Effector memory CD4-positive, alpha-beta T cell (primary cell): Measurements from ENCODE around the gene CFAP61.
"Not testable (repeated sequence)": the region's sequence is repeated elsewhere in the genome, so short reads cannot be mapped to it uniquely, and the experiment has no call there.

Experiments
- DNase-seq, 3 donors: peaks; one replicate each; pipeline ENCODE4 v3.0.0-alpha.2; 2020
- H3K27ac ChIP-seq: 2 replicates; pipeline ENCODE4 v1.7.0; 2013; ENCODE audit warnings: mild to moderate bottlenecking, low read length, moderate library complexity; ENCODE audit not compliant: insufficient read depth, poor library complexity, severe bottlenecking
- H3K27me3 ChIP-seq: replicated peaks from 2 replicates; pipeline ENCODE4 v1.7.0; 2013; ENCODE audit warnings: mild to moderate bottlenecking, low read length; ENCODE audit not compliant: insufficient read depth, control insufficient read depth, poor library complexity, severe bottlenecking
- H3K36me3 ChIP-seq: 2 replicates; pipeline ENCODE4 v1.7.0; 2013; ENCODE audit warnings: mild to moderate bottlenecking, low read length, moderate library complexity; ENCODE audit not compliant: control insufficient read depth, insufficient read depth
- H3K4me1 ChIP-seq: 2 replicates; pipeline ENCODE4 v1.7.0; 2013; ENCODE audit warnings: low read length, mild to moderate bottlenecking; ENCODE audit not compliant: control insufficient read depth, insufficient read depth, poor library complexity, severe bottlenecking
- H3K4me3 ChIP-seq: 2 replicates; pipeline ENCODE4 v1.7.0; 2013; ENCODE audit warnings: low read length, low read depth, mild to moderate bottlenecking; ENCODE audit not compliant: insufficient read depth, poor library complexity, severe bottlenecking
- H3K9me3 ChIP-seq: 2 replicates; pipeline ENCODE4 v1.7.0; 2013; ENCODE audit warnings: mild to moderate bottlenecking, low read length, moderate library complexity; ENCODE audit not compliant: control insufficient read depth

CFAP61 gene

GRCh38 chr20:20103486-20103885 is 51.2 kb downstream of the CFAP61 start:
- no peak overlapping the region for H3K4me3 ChIP-seq
- no peak for DNase-seq
- H3K4me1 ChIP-seq, result no peaks in the 10 kb centered on the region
- no peak overlapping the region for H3K27ac ChIP-seq
- H3K36me3 ChIP-seq, result no peaks in the 10 kb centered on the region
- H3K27me3 ChIP-seq, result no peaks in the 10 kb centered on the region
- H3K9me3 ChIP-seq, result no peaks in the 10 kb centered on the region

GRCh38 chr20:20123187-20123586 is 70.9 kb downstream of the CFAP61 start:
- not testable (repeated sequence) for H3K4me1 ChIP-seq, H3K27ac ChIP-seq, H3K27me3 ChIP-seq, DNase-seq, H3K4me3 ChIP-seq, H3K36me3 ChIP-seq, H3K9me3 ChIP-seq

DNA sequence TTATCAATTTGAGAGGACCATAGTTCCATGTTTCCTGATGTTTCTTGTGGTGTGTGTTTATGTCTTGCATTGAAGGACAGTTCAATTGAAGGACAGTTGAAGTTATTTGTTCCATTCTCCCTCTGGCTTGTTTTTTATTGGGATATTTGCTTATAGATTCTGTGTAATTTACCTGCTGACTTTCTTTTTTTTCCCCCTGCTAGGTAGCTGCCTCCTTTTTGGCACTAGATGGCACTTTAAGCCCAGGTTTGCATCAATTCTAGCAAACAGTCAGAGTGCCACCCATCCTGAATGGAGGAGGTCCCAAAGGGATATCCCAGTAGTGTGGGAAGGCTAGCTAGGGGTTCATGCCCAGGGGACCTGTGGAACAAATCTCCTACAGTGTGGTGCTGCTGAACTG is 78.1 kb downstream of the CFAP61 start:
- DNase-seq, result no peak
- no peak overlapping the region for H3K27ac ChIP-seq
- H3K4me3 ChIP-seq, result no peak overlapping the region
- H3K9me3 ChIP-seq, result no peaks in the 10 kb centered on the region
- H3K36me3 ChIP-seq, result no peaks in the 10 kb centered on the region
- no peaks in the 10 kb centered on the region for H3K27me3 ChIP-seq
- no peaks in the 10 kb centered on the region for H3K4me1 ChIP-seq

DNA sequence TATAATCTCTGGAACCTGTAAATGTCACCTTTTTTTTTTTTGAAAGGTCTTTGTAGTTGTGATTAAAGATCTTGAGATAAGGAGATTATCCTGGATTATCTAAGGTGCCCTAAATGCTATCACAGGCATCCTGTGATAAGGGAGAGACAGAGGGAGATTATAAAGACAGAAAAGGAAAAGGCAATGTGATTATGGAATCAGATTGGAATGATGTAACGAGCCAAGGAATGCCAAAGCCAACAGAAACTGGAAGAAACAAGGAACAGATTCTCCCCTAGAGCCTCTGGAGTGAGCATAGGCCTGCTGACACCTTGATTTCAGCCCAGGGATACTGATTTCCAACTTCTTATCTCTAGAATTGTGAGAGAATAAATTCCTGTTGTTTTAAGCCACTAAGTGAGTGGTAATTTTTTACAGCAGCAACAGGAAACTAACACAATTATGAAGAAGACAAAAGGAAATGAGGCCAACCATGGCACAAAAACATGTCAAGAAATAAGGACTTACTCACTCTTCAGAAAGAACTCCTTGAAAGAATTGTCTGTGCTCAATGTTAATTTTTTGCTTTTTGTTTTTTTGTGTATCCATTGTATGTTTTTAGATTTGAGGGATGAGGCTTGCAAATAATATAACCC is 82.7 kb downstream of the CFAP61 start:
- DNase-seq, result no peak
- Histone ChIP-seq H3K9me3 (no peaks in the 10 kb centered on the region), H3K4me1 (no peaks in the 10 kb centered on the region), H3K27ac (no peak overlapping the region), H3K36me3 (no peaks in the 10 kb centered on the region), H3K4me3 (no peak overlapping the region), H3K27me3 (no peaks in the 10 kb centered on the region)

DNA sequence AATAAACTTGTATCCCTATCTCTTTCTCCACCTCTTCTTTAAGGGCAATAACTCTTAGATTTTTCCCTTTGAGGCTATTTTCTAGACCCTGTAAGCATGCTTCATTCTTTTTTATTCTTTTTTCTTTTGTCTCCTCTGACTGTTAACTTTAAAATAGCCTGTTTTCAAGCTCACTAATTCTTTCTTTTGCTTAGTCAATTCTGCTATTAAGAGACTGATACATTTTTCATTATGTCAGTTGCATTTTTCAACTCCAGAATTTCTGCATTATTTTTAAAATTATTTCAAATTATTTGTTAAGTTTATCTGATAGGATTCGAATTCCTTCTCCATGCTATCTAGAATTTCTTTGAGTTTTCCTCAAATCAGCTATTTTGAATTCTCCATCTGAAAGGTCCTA is 84.0 kb downstream of the CFAP61 start:
- Histone ChIP-seq H3K27me3 (no peaks in the 10 kb centered on the region), H3K4me1 (no peaks in the 10 kb centered on the region), H3K36me3 (no peaks in the 10 kb centered on the region), H3K4me3 (no peak overlapping the region), H3K27ac (no peak overlapping the region), H3K9me3 (no peaks in the 10 kb centered on the region)
- no peak for DNase-seq

DNA sequence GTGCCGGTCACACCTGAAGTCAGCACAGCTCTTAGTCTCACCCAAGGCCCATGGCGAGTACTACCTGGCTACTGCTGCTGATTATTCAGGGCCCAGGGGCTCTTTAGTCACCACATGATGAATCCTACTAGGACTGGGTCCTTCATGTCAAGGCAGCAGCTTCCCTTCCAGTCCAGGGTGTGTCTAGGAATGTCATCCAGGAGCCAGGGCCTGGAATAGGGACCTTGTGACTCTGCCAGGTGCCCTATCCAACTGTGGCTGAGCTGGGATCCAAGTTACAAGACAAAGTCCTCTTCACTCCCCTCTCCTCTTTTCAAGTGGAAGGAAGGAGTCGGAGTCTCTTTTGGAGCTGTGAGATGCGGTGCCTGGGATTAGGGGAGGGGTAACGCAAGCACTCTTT is 85.5 kb downstream of the CFAP61 start:
- Histone ChIP-seq H3K36me3 (no peaks in the 10 kb centered on the region), H3K4me3 (no peak overlapping the region)

GRCh38 chr20:20138301-20139064 is 86.2 kb downstream of the CFAP61 start:
- no peak for DNase-seq
- H3K27me3 ChIP-seq, result no peaks in the 10 kb centered on the region
- H3K27ac ChIP-seq, result no peak overlapping the region
- H3K36me3 ChIP-seq, result no peaks in the 10 kb centered on the region
- H3K4me1 ChIP-seq, result no peaks in the 10 kb centered on the region
- no peak overlapping the region for H3K4me3 ChIP-seq
- no peaks in the 10 kb centered on the region for H3K9me3 ChIP-seq

More for the DNA sequence above, 85.5 kb downstream of the CFAP61 start:
- no peak for DNase-seq
- Histone ChIP-seq H3K27me3 (no peaks in the 10 kb centered on the region), H3K27ac (no peak overlapping the region), H3K9me3 (no peaks in the 10 kb centered on the region), H3K4me1 (no peaks in the 10 kb centered on the region)

GRCh38 chr20:20139403-20139802 is 87.1 kb downstream of the CFAP61 start:
- Histone ChIP-seq H3K27ac (no peak overlapping the region), H3K4me3 (no peak overlapping the region), H3K36me3 (no peaks in the 10 kb centered on the region), H3K27me3 (no peaks in the 10 kb centered on the region), H3K4me1 (no peaks in the 10 kb centered on the region), H3K9me3 (no peaks in the 10 kb centered on the region)
- no peak for DNase-seq

- no peak overlapping the region for H3K4me3 ChIP-seq
- H3K27me3 ChIP-seq, result no peaks in the 10 kb centered on the region
- no peak for DNase-seq
- no peaks in the 10 kb centered on the region for H3K9me3 ChIP-seq
- no peaks in the 10 kb centered on the region for H3K36me3 ChIP-seq
- no peak overlapping the region for H3K27ac ChIP-seq
- H3K4me1 ChIP-seq, result no peaks in the 10 kb centered on the region
Measured at GRCh38 chr20:20143165-20143564, 90.8 kb downstream of the CFAP61 start.

DNA sequence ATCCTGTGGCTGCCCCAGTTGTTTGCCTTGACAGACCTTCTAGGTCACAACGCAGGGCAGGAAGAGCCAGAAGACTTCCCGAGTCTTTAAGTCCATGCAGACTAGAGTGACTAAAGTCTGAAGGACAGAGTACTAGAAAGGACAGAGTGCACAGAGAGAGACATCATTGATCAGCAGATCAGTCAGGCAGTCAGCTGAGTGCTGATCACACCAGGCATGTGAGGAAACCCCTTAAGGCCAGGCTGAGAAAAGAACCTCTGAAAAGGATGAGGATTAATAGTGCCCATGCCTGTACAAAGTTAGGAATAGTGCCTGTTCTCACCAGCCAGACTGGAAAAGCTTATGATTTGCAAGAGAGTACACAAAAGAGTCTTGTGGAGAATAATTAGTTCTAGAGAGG is 91.3 kb downstream of the CFAP61 start:
- DNase-seq, result no peak
- Histone ChIP-seq H3K27me3 (no peaks in the 10 kb centered on the region), H3K4me3 (no peak overlapping the region), H3K36me3 (no peaks in the 10 kb centered on the region), H3K27ac (no peak overlapping the region), H3K9me3 (no peaks in the 10 kb centered on the region), H3K4me1 (no peaks in the 10 kb centered on the region)
